GM19240 (cell line): ENCODE data around the gene CHSY1.

Source experiments
- DNase-seq: peaks from one replicate; pipeline ENCODE4 v3.0.0; 2011; ENCODE audit warnings: low spot score; ENCODE audit not compliant: insufficient read length

CHSY1 gene

DNA sequence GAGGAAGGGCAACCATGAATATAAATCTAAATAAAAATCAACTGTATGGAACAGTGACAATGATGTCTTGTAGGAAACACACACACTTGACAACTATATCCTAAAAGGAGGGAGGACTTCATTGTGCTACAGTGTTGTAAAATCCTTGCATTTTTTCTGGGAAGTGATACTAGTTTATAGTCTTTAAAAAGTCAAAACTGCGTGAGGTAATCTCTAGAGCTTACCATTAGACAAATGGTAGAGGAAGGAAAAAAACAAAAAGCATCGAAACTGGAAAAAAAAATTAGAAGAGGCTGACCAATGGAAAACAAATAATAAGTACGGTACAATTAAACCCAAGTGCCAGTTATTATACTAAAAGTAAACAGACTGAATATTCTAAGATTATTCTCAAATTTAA is 38.7 kb downstream of the CHSY1 start:
- no peak for DNase-seq

DNA sequence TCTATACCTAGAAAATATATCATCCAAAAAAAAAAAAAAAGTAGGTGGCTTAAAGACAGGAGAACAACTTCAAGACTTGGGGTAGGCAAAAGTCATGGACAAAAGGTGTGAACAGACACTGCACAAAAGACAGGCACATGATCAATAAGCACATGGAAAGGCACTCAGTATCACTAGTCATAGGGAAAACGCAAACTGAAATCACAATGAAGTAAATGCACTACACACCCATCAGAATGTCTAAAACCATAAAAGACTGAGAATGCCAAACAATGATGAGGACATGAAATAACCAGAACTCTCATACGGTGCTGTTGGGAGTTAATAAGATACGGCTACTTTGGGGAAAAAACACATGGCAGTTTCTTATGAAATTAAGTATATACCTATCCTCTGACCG is 40.0 kb downstream of the CHSY1 start:
- DNase-seq, result no peak

DNA sequence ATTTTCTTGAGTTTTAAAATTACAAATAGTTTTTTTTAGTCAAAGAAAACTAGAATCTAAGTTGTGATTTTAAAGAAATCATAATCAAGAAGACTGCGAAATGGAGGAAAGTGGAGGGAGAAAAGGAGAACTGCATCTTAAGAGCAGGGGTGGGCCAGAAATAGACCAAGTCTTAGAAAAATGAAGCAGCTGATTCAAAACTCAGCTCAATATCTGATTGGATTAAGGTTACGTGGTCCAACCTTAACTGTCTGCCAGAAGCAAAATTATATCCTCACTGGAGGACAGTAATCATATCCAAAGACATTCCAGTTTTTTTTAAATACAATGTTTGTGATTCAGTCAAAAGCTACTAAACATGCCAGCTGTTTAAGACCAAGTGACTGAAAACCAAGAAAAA is 41.4 kb downstream of the CHSY1 start:
- DNase-seq, result no peak

DNA sequence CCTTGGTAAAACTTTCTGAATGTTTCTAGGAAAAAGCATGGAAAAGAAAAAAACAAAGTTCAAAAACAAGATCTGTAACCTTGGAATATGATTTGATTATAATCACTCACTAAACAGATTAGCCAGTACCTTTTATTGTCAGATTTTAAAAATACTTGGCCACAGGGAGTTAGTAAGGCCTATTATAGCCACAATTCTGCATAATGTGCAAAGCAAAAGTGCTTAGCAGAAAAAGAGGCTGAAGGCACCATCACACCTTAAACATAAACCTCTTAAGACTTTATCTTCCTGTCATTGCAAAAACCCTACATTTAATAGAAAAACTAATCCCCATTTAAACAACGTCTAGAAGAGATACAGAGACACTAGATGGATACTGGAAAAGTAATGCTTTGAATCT is 41.8 kb downstream of the CHSY1 start:
- no peak for DNase-seq

DNA sequence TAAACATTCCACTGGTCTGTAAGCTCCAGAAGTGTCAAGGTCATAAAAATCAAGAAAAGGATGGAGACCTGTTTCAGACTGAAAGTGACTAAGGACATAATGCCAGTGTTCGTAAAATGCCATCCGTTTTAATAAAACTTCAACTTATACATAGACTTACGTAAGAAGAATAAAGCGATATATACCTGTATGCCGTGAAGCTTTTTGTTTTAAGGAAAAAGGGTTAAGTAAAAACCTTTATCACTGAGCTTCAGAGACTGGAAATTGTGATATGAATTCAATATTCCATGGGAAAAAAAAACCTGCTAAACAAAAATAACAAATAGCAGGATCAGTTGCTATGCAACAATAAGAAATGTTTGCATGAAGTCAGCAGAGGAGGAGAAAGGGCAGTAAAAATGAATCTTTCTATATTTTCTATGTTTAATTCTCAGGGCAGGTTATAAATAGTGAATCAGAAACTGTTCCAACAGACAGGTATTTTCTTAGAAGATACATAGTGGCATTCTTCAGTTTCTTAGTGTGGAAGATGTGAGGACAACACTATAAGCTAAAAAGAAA is 42.5 kb downstream of the CHSY1 start:
- no peak for DNase-seq

DNA sequence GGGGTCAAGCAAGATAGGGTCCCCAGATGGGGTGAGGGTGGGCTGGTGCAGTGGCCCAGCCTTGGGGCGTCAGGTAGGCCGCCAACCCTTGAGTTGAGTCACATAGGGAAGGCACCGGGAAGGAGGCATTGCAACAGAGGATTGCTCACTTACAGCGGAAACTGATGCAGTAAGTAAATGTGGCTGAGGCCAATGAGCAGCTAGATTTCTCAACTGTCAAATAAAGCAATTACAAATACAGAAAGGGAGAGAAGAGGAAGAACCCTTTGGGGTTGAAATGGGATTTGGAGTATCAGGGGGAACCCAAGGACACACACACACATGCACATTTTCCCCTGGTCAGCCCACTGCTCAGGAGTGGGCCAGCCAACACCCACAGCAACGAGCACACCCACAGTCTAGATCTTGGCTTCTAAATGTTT is 44.0 kb downstream of the CHSY1 start:
- DNase-seq, result no peak

DNA sequence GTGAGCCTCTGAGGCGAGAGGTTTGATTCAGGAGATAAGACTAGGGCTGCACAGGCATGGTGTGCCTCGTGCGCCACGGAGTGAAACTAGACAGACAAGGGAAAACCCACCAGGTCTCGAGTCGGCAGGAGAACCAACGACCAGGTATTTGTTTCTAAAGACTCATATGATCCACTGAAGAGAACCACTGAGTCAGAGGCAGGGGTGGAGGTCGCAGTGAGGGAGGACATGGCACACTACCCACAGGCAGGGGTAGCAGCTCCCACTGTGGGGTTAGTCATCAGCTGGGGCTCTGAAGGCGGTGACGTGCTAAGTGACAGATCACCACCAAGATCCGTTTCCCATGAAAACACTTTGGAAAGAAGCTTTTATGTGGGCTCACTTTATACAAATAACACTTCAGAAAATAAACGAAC is 45.7 kb downstream of the CHSY1 start:
- DNase-seq, result no peak

DNA sequence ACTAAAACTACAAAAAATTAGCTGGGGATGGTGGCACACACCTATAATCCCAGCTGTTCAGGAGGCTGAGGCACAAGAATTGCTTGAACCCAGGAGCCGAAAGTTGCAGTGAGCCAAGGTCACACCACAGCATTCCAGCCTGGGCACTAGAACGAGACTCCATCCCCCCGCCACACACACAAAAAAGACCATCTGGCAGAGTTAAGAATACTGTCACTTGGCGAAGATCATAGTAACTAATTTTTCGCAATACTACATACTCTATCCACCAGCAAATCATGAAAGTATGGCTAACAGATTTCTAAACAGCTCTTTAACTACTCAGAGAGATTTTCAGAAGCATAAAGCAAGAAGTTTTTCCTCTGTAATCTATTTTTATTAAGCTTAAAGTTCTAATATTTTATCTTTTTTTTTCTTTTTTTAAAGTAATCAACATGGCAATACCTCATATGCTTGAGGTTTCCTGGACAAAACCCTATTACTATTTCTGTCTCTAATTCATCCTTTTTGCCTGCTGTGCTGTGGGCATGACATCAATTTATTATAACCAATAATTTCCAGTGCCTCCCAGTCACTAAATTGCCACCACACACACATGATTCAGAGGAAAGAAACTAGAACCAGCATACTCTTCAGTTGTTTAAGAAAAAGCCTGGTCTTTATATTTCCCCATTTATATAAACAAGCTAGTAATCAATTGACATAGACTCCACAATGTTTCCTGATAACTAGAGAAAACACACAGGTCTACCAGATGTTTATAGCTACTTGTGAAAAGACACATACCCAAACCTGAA is 46.9 kb downstream of the CHSY1 start:
- no peak for DNase-seq

DNA sequence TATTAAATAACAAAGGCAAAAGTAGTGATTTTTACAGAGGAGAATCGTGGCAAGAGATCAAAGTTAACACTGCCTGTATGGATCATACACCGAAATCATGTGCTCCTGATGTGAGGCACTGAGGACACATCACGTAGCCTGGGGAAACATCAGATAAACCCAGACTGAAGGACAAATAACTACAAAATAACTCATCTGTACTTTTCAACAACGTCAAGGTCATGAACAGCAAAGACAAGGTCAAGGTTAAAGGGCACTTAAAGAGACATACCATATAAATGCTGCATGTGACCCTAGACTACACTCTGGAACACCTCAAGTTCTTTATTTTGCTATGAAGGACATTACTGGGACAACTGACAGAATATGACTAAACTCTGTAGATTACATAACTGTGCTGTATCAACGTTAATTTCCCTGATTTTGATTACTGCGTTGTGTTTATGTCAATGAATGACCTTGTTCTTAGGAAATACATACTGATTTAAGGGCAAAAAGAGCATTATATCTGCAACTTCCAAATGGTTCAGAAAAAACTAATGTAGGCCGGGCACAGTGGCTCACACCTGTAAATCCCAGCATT is 48.1 kb downstream of the CHSY1 start:
- no peak for DNase-seq

DNA sequence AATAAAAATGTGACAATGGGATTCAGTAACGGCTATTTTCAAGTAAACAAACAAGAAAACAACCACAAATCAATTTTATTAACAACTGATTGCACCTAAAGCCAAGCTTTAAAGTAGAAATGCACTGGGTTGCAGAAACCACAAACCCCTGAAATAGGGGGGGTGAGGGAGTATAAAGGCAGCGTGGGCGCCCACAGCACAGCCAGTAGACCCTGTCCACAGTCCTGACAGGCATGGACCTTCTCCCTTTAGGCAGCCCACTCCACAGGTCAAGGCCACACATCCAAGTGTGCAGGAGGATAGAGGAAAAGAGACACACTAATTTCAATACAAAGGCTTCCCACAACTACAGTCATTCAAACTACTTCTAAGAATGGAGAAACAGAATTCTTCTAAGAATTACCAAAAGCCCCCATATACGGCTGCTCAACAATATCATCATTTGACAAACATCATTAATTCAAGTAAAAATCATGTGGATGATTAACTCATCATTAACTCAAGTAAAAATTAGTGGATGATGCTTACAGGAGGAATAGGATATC is 48.7 kb downstream of the CHSY1 start:
- DNase-seq, result no peak

DNA sequence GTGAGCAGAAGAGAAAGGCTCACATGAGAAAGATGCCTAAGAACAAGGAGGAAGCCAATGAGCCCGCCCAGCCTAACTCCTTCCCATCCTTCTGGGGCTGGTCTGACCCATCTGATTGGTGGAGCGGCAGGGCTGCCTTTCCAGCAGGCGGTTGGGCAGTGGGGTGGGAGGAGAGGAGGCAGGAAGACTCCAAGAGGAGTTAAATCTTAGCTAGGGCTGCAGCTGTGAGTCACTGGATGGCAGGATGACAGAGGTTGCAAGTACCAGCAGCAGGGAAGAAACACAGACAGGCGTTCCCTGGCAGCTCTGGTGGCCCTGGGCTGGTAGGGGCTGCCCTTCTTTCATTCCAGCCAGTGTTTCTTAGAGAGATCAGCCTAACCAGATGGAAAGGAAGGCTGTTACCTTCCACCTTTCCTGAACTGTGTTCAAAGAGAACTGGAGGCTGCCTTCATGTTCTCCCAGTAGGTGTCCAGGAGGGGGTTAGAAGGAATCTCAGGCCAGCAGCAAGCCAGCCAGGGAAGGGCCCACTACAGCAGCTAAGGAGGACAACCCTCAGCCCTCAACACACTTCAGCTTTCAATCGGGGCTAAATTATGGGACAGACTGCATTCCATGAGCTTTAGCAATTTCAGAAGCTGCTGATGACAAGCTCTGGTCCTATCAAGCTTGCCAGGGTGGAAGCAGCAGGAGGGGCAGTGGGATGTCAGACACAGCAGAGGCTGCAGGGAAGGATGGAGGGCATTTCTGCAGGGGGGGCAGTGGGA is 50.3 kb downstream of the CHSY1 start:
- DNase-seq, result no peak

DNA sequence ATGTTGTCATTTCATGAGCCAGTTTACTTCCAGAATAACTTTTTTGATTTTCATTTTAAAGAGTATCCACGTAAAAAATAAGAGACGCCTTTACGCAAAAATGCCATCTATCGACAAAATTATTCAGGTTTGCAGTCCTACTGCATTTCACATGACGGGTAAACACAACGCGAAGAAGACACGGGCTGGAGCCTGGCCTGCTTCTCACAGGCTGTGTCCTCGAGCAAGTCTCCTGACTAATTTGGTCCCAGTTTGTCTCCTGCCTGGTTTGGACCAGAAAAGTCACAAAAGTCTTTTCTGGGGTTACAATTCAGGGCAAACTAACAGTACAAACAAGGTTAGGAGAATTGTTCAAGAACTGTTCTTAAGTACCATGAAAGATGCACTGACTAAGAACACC is 51.7 kb downstream of the CHSY1 start:
- DNase-seq, result no peak

DNA sequence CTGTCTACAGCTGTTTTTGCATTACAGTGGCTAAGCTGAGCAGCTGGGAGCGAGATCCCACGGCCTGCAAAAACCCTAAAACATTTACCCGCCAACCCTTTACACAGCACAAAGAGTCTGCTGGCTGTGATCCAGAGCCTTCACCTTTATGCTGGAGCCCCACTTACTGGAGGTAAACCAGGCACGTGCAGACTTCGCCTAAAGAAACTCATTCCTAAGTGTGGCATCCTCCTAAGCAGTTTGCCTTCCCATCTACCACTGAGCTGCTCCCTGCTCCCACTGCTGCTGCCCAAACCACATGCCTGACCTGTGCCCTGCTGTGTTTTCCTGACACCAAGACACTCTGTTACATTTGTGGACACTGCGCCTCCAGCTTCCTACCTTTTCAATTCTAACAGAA is 53.0 kb downstream of the CHSY1 start:
- DNase-seq, result no peak

DNA sequence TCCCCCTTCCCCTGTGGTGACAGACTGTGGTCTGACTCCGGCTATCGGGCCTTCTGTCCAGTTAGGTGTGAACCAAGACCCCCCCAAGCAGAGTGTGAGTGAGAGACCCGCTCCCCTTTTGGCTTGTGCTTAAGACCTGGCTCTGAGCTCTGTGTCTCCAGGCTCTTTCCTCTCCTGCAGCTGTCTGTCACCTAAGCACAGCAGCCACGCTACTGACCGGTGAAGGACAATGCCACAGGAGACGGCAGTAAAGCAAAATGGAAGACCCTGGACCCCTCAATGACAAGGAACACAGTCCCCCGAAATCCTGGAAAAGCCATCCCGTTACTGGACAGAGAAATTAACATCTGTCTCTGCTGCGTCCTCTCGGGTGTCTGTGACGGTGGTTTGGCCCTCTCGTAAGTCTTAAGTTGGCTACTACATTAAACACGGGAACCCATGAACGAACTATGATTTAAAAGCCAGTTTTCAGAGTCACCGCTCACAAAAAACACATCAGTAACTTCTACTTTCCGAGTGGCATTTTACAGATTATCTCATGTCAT is 53.7 kb downstream of the CHSY1 start:
- DNase-seq, result no peak

DNA sequence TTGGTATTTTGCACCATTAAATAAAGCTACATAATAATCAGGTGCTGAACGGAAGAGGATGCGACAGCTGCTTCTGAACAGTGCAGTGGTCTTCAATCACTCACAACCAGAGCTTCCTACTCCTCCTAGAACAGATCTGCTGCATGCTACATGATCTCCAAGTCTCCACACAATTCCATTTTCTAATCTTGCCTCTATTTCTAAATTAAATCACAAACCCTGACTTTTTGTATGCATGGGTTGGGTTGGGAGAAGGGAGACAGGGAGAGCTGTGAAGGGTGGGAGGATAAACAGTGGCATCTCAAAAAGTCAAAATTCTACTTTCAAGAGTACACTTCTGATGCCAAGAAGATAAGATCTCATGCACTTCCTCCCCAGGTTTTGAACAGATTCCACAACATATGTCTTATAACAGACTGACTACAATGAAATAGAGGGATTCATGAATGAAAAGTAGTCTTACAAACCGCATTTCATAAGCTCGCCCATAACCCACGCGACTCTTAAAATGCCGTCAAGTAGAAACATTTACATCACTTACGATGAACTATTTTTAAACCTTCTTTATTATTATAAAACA is 57.2 kb downstream of the CHSY1 start:
- no peak for DNase-seq

DNA sequence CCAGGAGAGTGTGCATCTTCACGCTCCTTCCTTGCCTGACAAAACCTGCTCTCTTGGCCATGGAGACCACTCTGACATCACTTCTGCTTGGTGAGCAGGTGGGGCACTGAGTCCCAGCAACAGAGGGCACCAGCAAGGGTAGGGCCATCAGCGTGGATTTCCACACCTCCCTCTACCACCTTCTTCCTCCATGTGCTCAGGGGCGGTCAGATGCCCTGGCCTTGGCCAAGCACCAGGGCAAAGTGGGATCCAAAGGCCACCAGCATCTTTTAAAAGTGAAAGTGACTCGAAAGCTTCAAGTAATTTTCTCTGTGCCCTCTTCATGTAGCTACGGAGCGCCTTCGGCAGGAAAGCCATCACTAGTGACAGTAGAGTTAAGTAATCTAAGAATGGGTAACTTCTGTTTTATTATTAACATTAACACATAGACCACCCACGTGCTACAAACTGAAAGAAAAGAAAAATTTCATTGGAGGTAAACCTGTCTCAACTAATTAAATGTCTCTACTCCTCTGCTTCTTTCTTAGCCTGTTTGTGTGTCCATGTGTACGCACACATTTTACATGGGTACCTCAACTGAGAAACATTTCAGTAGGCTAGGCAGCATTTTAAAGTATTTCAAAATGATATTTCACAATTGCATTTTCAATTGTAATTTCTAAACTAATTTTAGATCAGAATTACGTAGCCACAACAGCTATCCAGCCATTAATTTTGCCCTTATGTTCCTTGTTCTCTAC is 57.9 kb downstream of the CHSY1 start:
- no peak for DNase-seq

DNA sequence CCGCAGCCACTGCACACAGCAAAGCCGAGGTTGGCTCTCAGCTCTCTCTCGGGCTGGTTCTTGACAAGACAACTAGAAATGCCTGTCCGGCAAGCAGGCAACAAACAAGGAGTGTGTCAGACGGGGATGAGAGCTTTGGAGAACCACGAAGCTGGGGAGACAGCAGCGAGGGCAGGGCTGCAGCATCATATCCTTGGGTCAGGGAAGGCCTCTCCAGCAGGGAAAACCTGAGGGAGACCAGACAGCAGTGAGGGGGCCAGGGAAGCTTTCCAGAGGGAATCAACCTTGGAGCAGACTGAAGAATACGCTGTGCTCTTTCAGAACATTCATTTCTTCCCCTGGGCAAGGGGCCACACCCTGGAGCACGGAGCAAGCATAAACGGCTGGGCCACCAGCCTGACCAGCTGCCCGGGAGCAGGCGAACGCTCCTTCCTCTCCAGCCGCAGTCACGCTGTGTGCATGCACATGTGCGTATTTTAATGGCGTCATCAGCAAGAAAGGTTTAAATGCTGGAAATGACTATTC is 58.7 kb downstream of the CHSY1 start:
- no peak for DNase-seq

DNA sequence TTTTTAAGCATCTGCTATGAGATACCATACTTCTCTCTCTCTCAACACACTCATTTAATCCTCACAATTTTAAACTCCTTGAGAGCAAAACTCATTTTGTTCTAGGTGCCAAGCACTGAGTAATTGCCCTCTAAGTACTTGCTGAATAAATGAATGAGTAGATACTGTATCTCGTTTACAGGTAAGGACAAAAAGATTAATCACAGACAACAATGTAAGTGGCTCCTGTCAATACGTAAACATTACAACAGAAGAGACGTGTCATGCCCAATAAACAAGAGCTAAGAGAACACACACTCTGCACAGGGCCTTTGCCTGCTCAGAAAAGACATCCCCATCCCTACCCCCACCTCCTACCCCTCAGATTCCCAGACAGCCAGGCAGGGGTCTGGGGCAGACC is 59.8 kb downstream of the CHSY1 start:
- no peak for DNase-seq

DNA sequence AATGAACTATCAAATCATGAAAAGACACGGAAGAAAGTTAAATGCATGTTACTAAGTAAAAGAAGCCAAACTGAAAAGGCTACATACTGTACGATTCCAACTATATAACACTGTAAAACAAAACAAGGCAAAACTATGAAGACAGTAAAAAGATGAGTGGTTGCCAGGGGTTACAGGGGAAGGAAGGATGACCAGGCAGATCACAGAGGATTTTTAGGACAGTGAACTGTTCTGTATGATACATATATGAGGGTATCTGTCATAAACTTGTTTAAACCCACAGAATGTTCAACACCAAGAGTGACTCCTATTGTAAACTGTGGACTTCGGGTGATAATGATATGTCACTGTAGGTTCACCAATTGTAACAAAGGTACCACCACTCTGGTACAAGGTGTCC is 60.6 kb downstream of the CHSY1 start:
- DNase-seq, result no peak

DNA sequence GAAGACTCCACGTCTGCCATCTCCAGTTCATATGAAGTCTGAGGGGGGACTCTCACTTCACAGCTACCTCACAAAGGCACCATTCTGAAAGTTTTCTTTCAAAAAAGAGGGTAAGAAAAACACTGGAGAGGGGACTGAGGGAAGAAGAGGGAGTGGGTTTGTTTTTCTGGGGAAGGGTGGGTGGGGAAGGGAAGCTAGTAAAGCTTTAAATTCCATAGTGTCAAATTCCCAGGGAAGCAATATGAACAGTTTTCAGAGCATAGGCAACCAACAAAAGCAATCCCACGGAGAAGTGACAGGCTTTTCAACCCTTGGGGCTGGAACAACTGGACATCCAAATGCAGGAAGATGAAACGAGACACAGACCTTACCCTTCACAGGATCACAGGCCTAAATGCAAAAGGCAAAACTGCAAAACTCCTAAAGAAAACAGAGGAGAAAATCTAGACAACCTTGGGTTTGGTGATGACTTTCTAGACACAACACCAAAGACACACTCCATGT is 61.7 kb downstream of the CHSY1 start:
- DNase-seq, result no peak
